Measurements from ENCODE around the gene TSC2.
"Not testable (repeated sequence)": the region's sequence is repeated elsewhere in the genome, so short reads cannot be mapped to it uniquely, and the experiment has no call there.

- TF ChIP-seq, protein P1, sequence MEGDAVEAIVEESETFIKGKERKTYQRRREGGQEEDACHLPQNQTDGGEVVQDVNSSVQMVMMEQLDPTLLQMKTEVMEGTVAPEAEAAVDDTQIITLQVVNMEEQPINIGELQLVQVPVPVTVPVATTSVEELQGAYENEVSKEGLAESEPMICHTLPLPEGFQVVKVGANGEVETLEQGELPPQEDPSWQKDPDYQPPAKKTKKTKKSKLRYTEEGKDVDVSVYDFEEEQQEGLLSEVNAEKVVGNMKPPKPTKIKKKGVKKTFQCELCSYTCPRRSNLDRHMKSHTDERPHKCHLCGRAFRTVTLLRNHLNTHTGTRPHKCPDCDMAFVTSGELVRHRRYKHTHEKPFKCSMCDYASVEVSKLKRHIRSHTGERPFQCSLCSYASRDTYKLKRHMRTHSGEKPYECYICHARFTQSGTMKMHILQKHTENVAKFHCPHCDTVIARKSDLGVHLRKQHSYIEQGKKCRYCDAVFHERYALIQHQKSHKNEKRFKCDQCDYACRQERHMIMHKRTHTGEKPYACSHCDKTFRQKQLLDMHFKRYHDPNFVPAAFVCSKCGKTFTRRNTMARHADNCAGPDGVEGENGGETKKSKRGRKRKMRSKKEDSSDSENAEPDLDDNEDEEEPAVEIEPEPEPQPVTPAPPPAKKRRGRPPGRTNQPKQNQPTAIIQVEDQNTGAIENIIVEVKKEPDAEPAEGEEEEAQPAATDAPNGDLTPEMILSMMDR (IDR thresholded peaks at IDR 0.05), result not testable (repeated sequence)
- TF ChIP-seq POLR2A, EP300, POLR2AphosphoS5 (IDR thresholded peaks at IDR 0.05): not testable (repeated sequence)
Measured at GRCh38 chr16:2109271-2109580, 61.4 kb downstream of the TSC2 start.
